GM12878 (cell line): ENCODE measurements around the gene H19. TPM values are rescaled to one million over a fixed set of nuclear protein-coding genes. Genes with fewer than 3 reads are reported as not detected.

ENCODE experiments used
- ATAC-seq: fragments of 200-7000 bp; cut with Tn5 transposase; 3 replicates; pipeline ENCODE4 v1.9.1; 2020; ENCODE audit warnings: mild to moderate bottlenecking, moderate library complexity
- BruUV-seq: library from RNA; stranded (reverse); fragments of 400-500 nt; replicated peaks from 2 replicates; lab custom pipeline; 2021; lab: Mats Ljungman, UMichigan
- CTCF ChIA-PET: fragments of 300-600 bp; sonication (Branson Sonifier 250); formaldehyde crosslinking; extraction: SDS; loops from one replicate; lab custom pipeline; 2021; ENCODE audit warnings: inconsistent platforms; lab: Yijun Ruan, JAX
- POLR2A ChIA-PET: fragments of 350-600 bp; formaldehyde crosslinking; extraction: SDS; loops from one replicate; lab custom pipeline; 2021; ENCODE audit warnings: inconsistent platforms; lab: Charles Lee
- RAD21 ChIA-PET: fragments of 300-600 bp; sonication (Branson Sonifier 250); formaldehyde crosslinking; loops from one replicate; lab custom pipeline; 2023; ENCODE audit warnings: antibody characterized with exemption; ENCODE audit not compliant: unreplicated experiment; lab: Charles Lee
- SMC1A ChIA-PET: fragments of 300-600 bp; sonication (Branson Sonifier 250); formaldehyde crosslinking; loops from one replicate; lab custom pipeline; 2023; ENCODE audit not compliant: unreplicated experiment, uncharacterized antibody; lab: Charles Lee
- DNase-seq: peaks from one replicate; pipeline ENCODE4 v3.0.0-alpha.2; 2011; ENCODE audit warnings: low read depth, low spot score
- FAIRE-seq: peaks from 3 replicates; lab custom pipeline; 2011; peaks lifted over from hg19 to GRCh38; lab: Jason Lieb, UNC
- H2AFZ ChIP-seq: 2 replicates; pipeline ENCODE4 v1.6.0; 2011; ENCODE audit warnings: low read depth, low read length, control low read depth; ENCODE audit not compliant: control insufficient read depth
- H3K27ac ChIP-seq: 2 replicates; pipeline ENCODE4 v1.5.1; 2011; ENCODE audit warnings: control low read depth; ENCODE audit not compliant: control insufficient read depth, insufficient read depth
- H3K27me3 ChIP-seq, 2 experiments: replicated peaks in 1 of 2; 2 replicates each; pipeline versions ENCODE4 v1.6.0 to v1.6.1; 2011; ENCODE audit warnings: low read length in 1 of 2; ENCODE audit not compliant: control insufficient read depth in 2 of 2, insufficient read depth in 2 of 2
- H3K36me3 ChIP-seq, 2 experiments: 2 replicates each; pipeline ENCODE4 v1.5.1; 2011; ENCODE audit warnings: low read length in 1 of 2; ENCODE audit not compliant: control insufficient read depth in 2 of 2, insufficient read depth in 2 of 2
- H3K4me1 ChIP-seq: 2 replicates; pipeline ENCODE4 v1.6.1; 2011; ENCODE audit warnings: mild to moderate bottlenecking, low read length, moderate library complexity, mixed read lengths; ENCODE audit not compliant: control insufficient read depth, insufficient read depth
- H3K4me2 ChIP-seq: 2 replicates; pipeline ENCODE4 v1.6.0; 2011; ENCODE audit warnings: control low read depth; ENCODE audit not compliant: control insufficient read depth, insufficient read depth
- H3K4me3 ChIP-seq: fragments of 200-600 bp; sonication (generic); 2 replicates; pipeline ENCODE4 v1.5.1; 2016
- H3K79me2 ChIP-seq: 2 replicates; pipeline ENCODE4 v1.6.0; 2011; ENCODE audit warnings: low read length; ENCODE audit not compliant: control insufficient read depth, insufficient read depth
- H3K9ac ChIP-seq: 2 replicates; pipeline ENCODE4 v1.8.0; 2011; ENCODE audit warnings: low read length, control low read depth, mixed read lengths; ENCODE audit not compliant: control insufficient read depth, insufficient read depth
- H3K9me3 ChIP-seq: replicated peaks from 3 replicates; pipeline ENCODE4 v1.5.1; 2011; ENCODE audit warnings: mild to moderate bottlenecking, low read length; ENCODE audit not compliant: control insufficient read depth, insufficient read depth
- H4K20me1 ChIP-seq: 2 replicates; pipeline ENCODE4 v1.6.0; 2011; ENCODE audit not compliant: control insufficient read depth, insufficient read depth
- ASH2L ChIP-seq: fragments of 300-600, 200-600 bp; sonication (generic); IDR thresholded peaks from 2 replicates; pipeline ENCODE4 v1.6.1; 2017; ENCODE audit warnings: low read depth, mild to moderate bottlenecking, borderline replicate concordance
- HCFC1 ChIP-seq: fragments of 150-350 bp; IDR thresholded peaks from 2 replicates; pipeline ENCODE4 v1.6.1; 2014; ENCODE audit warnings: low read length
- IRF4 ChIP-seq: IDR thresholded peaks from 2 replicates; pipeline ENCODE4 v1.6.1; 2011; ENCODE audit warnings: low read depth, low read length
- MTA2 ChIP-seq: fragments of 450-650 bp; IDR thresholded peaks from 2 replicates; pipeline ENCODE4 v1.6.1; 2016; ENCODE audit warnings: low read depth, mild to moderate bottlenecking, moderate library complexity
- NFXL1 ChIP-seq: fragments of 450-650 bp; IDR thresholded peaks from 2 replicates; pipeline ENCODE4 v1.6.1; 2017; ENCODE audit warnings: antibody characterized with exemption, mild to moderate bottlenecking, borderline replicate concordance
- NR2F1 ChIP-seq: fragments of 450-650 bp; conservative IDR thresholded peaks from 2 replicates; pipeline ENCODE4 v1.6.1; 2017; ENCODE audit warnings: mild to moderate bottlenecking
- PML ChIP-seq: IDR thresholded peaks from 2 replicates; pipeline ENCODE4 v1.6.1; 2012; ENCODE audit warnings: low read length, inconsistent platforms
- RBBP5 ChIP-seq: fragments of 200-600 bp; sonication (generic); conservative IDR thresholded peaks from 2 replicates; pipeline ENCODE4 v1.6.1; 2016
- SUZ12 ChIP-seq: fragments of 200-600 bp; sonication (generic); IDR thresholded peaks from one replicate; pipeline ENCODE4 v1.6.1; 2018; ENCODE audit warnings: antibody characterized with exemption, mild to moderate bottlenecking; ENCODE audit not compliant: unreplicated experiment
- WGBS: methylation state at CpG from one replicate; pipeline ENCODE4 v1.1.6; 2016; ENCODE audit warnings: low lambda C conversion rate; ENCODE audit not compliant: insufficient replicate concordance, insufficient coverage; ENCODE audit errors: missing lambda C conversion rate; 5-methylcytosine and 5-hydroxymethylcytosine counted together
- in situ Hi-C: fragments of 300-500 bp; cut with MboI; formaldehyde crosslinking; loops from 9 replicates; pipeline ENCODE4 v1.14.3; 2018; ENCODE audit warnings: mixed read lengths
- intact Hi-C: fragments of 100-400 bp; cut with micrococcal nuclease; formaldehyde crosslinking; loops from one replicate; pipeline ENCODE4 v1.14.2; 2022; ENCODE audit not compliant: unreplicated experiment
- polyA plus RNA-seq, 11 experiments: library from polyadenylated mRNA; depleted of rRNA in 4 of 11; unstranded in 6 of 11; stranded (reverse) in 5 of 11; fragments of >200 nt; fragmentation: Nextera tagmentation in 4 of 11; fragmentation: Illumina TruSeq in 1 of 11; extraction: Ambion mirVana in 4 of 11; extraction: Trizol in 1 of 11; gene quantifications; 1 replicate in 1 of 11; 2 replicates in 10 of 11; pipeline versions ENCODE4 v1.2.1 to v1.2.3, GENCODE V29; 2011 to 2016; ENCODE audit warnings: inconsistent platforms in 2 of 11, missing spikeins in 2 of 11, low read depth in 1 of 11
- total RNA-seq, 4 experiments: library from RNA; depleted of rRNA in 3 of 4; stranded (reverse); fragments of >200 nt in 3 of 4; fragmentation: Illumina TruSeq in 1 of 4; extraction: Trizol in 1 of 4; gene quantifications; 2 replicates each; pipeline versions ENCODE4 v1.2.1 to v1.2.3, GENCODE V29; 2013 to 2021
- TF ChIP-seq, protein P1 (sequence below): fragments of 450-650 bp; formaldehyde crosslinking; IDR thresholded peaks from 2 replicates; pipeline ENCODE4 v1.4.0; 2020; ENCODE audit warnings: mild to moderate bottlenecking, moderate library complexity

H19 gene
- total and polyA plus RNA-seq, 10 of the 15 experiments (the other 5 are each of a cell fraction or from before 2014, with no cell fraction given) = 0.04 to 1.2 (median 0.31) TPM; not detected in 6

DNA sequence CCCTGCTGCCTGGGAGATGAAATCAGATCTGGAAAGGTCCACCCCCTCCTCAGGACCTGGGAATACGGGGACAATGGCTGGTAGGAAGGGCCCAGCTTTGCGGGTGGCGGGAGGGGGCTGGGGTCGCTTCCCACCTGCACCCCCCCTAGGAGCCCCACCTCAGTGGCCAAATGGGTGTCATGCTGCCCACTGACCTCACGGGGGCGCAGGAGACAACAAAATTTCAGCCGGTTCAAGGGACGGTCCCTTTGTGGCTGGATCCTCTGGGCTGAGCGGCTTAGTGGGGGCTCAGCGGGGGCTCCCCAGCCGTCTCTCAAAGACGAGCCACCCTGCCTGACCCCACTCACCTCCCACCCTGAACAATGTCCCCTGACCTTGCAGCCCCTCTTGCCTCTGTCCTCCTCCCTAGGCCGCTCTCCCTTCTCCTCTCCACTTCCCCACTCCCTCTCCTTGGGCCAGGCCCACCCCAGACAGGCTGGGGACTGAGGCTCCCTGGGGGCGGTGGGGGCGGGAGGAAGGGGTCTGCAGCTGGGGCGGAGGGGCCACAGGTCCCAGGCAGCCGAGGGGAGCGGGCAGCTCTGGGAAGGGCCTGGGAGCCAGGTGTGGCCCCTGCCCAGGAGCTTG is 39.3 kb upstream of the H19 start:
- peak; percentile 80 for ATAC-seq
- DNase-seq = no peak
- Histone ChIP-seq H3K27me3 (no peaks in the 10 kb centered on the region), H4K20me1 (no peaks in the 10 kb centered on the region), H3K79me2 (no peaks in the 10 kb centered on the region), H3K27ac (no peak overlapping the region), H3K4me2 (no peak overlapping the region), H3K9ac (no peak overlapping the region), H3K4me1 (no peaks in the 10 kb centered on the region), H3K36me3 (no peaks in the 10 kb centered on the region), H3K9me3 (no peaks in the 10 kb centered on the region), H2AFZ (no peak overlapping the region), H3K4me3 (no peak overlapping the region)
- POLR2A ChIA-PET = no interaction called here
- RAD21 ChIA-PET = interaction anchor here (0.9 to 7.3 kb wide), 2 partner anchors 115 to 158 kb away, joined by 3 to 101 read pairs; no protein-coding TSS in a partner anchor
- TF ChIP-seq ASH2L = no peak
- TF ChIP-seq IRF4 = no peak
- no peak for TF ChIP-seq HCFC1
- no peak for TF ChIP-seq NR2F1
- TF ChIP-seq, protein P1, sequence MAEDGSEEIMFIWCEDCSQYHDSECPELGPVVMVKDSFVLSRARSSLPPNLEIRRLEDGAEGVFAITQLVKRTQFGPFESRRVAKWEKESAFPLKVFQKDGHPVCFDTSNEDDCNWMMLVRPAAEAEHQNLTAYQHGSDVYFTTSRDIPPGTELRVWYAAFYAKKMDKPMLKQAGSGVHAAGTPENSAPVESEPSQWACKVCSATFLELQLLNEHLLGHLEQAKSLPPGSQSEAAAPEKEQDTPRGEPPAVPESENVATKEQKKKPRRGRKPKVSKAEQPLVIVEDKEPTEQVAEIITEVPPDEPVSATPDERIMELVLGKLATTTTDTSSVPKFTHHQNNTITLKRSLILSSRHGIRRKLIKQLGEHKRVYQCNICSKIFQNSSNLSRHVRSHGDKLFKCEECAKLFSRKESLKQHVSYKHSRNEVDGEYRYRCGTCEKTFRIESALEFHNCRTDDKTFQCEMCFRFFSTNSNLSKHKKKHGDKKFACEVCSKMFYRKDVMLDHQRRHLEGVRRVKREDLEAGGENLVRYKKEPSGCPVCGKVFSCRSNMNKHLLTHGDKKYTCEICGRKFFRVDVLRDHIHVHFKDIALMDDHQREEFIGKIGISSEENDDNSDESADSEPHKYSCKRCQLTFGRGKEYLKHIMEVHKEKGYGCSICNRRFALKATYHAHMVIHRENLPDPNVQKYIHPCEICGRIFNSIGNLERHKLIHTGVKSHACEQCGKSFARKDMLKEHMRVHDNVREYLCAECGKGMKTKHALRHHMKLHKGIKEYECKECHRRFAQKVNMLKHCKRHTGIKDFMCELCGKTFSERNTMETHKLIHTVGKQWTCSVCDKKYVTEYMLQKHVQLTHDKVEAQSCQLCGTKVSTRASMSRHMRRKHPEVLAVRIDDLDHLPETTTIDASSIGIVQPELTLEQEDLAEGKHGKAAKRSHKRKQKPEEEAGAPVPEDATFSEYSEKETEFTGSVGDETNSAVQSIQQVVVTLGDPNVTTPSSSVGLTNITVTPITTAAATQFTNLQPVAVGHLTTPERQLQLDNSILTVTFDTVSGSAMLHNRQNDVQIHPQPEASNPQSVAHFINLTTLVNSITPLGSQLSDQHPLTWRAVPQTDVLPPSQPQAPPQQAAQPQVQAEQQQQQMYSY (CRISPR knock-in tag) = no peak
- no peak for TF ChIP-seq RBBP5
- no peak for TF ChIP-seq NFXL1
- TF ChIP-seq SUZ12 = no peak
- no peak for TF ChIP-seq PML
- TF ChIP-seq MTA2 = no peak
- CTCF ChIA-PET = interaction anchor here (1.0 to 8.0 kb wide), 5 partner anchors 84 to 343 kb away, joined by 3 to 180 read pairs (median 3); no protein-coding TSS in a partner anchor
- no TSS peak for BruUV-seq
- SMC1A ChIA-PET = interaction anchor here (1.3 to 5.1 kb wide), 2 partner anchors 114 to 117 kb away, joined by 3 to 46 read pairs; no protein-coding TSS in a partner anchor
- intact Hi-C loops (no loop called here), in situ Hi-C loops (no loop called here)
- WGBS = no CpG with 5 or more reads among the region's 18 CpGs
- no peak for FAIRE-seq
